Right forelimb (tissue), 1 donor: ENCODE data around the gene LRRC7.
"Not testable (repeated sequence)": the region's sequence is repeated elsewhere in the genome, so short reads cannot be mapped to it uniquely, and the experiment has no call there.

Experiments
- DNase-seq: peaks from one replicate; pipeline ENCODE4 v3.0.0-alpha.2; 2018

Gene LRRC7

GRCh38 chr1:69911301-69911801, 343.6 kb downstream of the LRRC7 start:
- no peak for DNase-seq

- DNase-seq = no peak
These were observed 346.3 kb downstream of the LRRC7 start for GRCh38 chr1:69913977-69914376.

GRCh38 chr1:69914976-69915765, 347.4 kb downstream of the LRRC7 start:
- DNase-seq = no peak

- no peak for DNase-seq
These were observed 351.6 kb downstream of the LRRC7 start for GRCh38 chr1:69919129-69919921.

GRCh38 chr1:69919922-69920273, 352.2 kb downstream of the LRRC7 start:
- DNase-seq = no peak

- no peak for DNase-seq
These were observed 352.7 kb downstream of the LRRC7 start for GRCh38 chr1:69920426-69920825.

- DNase-seq = no peak
These were observed 353.8 kb downstream of the LRRC7 start for GRCh38 chr1:69921486-69921885.

- DNase-seq = not testable (repeated sequence)
These were observed 360.5 kb downstream of the LRRC7 start for GRCh38 chr1:69928234-69928633.

GRCh38 chr1:69929308-69930057, 361.8 kb downstream of the LRRC7 start:
- DNase-seq = no peak

- DNase-seq = no peak
These were observed 362.7 kb downstream of the LRRC7 start for GRCh38 chr1:69930396-69930795.

- DNase-seq = no peak
These were observed 365.0 kb downstream of the LRRC7 start for GRCh38 chr1:69932760-69933159.

GRCh38 chr1:69940231-69940630, 372.5 kb downstream of the LRRC7 start:
- DNase-seq = no peak

- DNase-seq = no peak
These were observed 373.1 kb downstream of the LRRC7 start for GRCh38 chr1:69940816-69941215.

GRCh38 chr1:69943030-69943429, 375.3 kb downstream of the LRRC7 start:
- no peak for DNase-seq

- no peak for DNase-seq
These were observed 379.2 kb downstream of the LRRC7 start for GRCh38 chr1:69946935-69947334.

GRCh38 chr1:69947837-69948236, 380.1 kb downstream of the LRRC7 start:
- DNase-seq = no peak

GRCh38 chr1:69952676-69953075, 385.0 kb downstream of the LRRC7 start:
- no peak for DNase-seq

- not testable (repeated sequence) for DNase-seq
These were observed 394.7 kb downstream of the LRRC7 start for GRCh38 chr1:69962452-69962851.

- DNase-seq = no peak
These were observed 399.6 kb downstream of the LRRC7 start for GRCh38 chr1:69967245-69967766.

GRCh38 chr1:69976896-69977295, 409.2 kb downstream of the LRRC7 start:
- no peak for DNase-seq

- DNase-seq = no peak
These were observed 415.3 kb downstream of the LRRC7 start for GRCh38 chr1:69982992-69983391.

GRCh38 chr1:69985376-69985775, 417.7 kb downstream of the LRRC7 start:
- no peak for DNase-seq

- no peak for DNase-seq
These were observed 418.2 kb downstream of the LRRC7 start for GRCh38 chr1:69985901-69986439.
